ENCODE results near the gene BSDC1. TPM values are rescaled to one million over a fixed set of nuclear protein-coding genes. Genes with fewer than 3 reads are reported as not detected.

Gene BSDC1
- total RNA-seq, 1 donor = 68.0 TPM

Other genes with a start within 250 kb of the BSDC1 start
- 136 and 140 TPM in 2 replicates for gene TXLNA, start 214.8 kb downstream of the BSDC1 start, total RNA-seq
- gene CCDC28B, start 193.8 kb downstream of the BSDC1 start, total RNA-seq = 8.0 and 11.8 TPM in 2 replicates
- 1.8 TPM in 2 replicates for gene IQCC, start 188.8 kb downstream of the BSDC1 start, total RNA-seq
- under 0.01 TPM in 1 of 2 replicates, not detected in the other for gene DCDC2B, start 185.4 kb downstream of the BSDC1 start, total RNA-seq
- 21.5 and 24.2 TPM in 2 replicates for gene TMEM234, start 172.1 kb downstream of the BSDC1 start, total RNA-seq
- gene EIF3I, start 172.0 kb downstream of the BSDC1 start, total RNA-seq = 253 and 255 TPM in 2 replicates
- 2.5 and 4.4 TPM in 2 replicates for gene FAM167B, start 147.2 kb downstream of the BSDC1 start, total RNA-seq
- gene LCK, start 143.2 kb downstream of the BSDC1 start, total RNA-seq = 0.29 TPM in 1 of 2 replicates, not detected in the other
- 44.5 and 46.6 TPM in 2 replicates for gene HDAC1, start 102.4 kb downstream of the BSDC1 start, total RNA-seq
- 15.9 and 16.6 TPM in 2 replicates for gene MARCKSL1, start 58.2 kb downstream of the BSDC1 start, total RNA-seq
- gene FAM229A, start 32.0 kb downstream of the BSDC1 start, total RNA-seq = 1.8 and 2.5 TPM in 2 replicates
- 1.5 and 1.8 TPM in 2 replicates for gene TSSK3, start 31.9 kb downstream of the BSDC1 start, total RNA-seq
- gene ZBTB8B, start 70.6 kb upstream of the BSDC1 start, total RNA-seq = under 0.01 TPM in 2 replicates
- gene ZBTB8A, start 145.0 kb upstream of the BSDC1 start, total RNA-seq = 9.8 and 10.6 TPM in 2 replicates

Measured in osteoblast (primary cell).